Peyer's patch (tissue), 4 donors: ENCODE data around the gene PSMG2.

Experiments
- CTCF ChIP-seq, 6 experiments: fragments of 450-650 bp in 4 of 6; fragments of 200-600 bp in 2 of 6; sonication (generic) in 1 of 6; IDR thresholded peaks; one replicate each; pipeline ENCODE4 v1.5.1; 2017 to 2019; ENCODE audit warnings: antibody characterized with exemption in 6 of 6, mild to moderate bottlenecking in 3 of 6, moderate library complexity in 1 of 6
- POLR2A ChIP-seq, 2 donors: fragments of 450-650 bp; IDR thresholded peaks; one replicate each; pipeline ENCODE4 v1.5.1; 2017; ENCODE audit warnings: antibody characterized with exemption in 2 of 2, mild to moderate bottlenecking in 2 of 2, moderate library complexity in 2 of 2

GRCh38 chr18:12703096-12703567, 290 bp downstream of the PSMG2 start:
- no peak for TF ChIP-seq CTCF (IDR thresholded peaks at IDR 0.05)
- no peak for TF ChIP-seq POLR2A (IDR thresholded peaks at IDR 0.05)
